ENCODE data around the gene TRPM3.

DNA sequence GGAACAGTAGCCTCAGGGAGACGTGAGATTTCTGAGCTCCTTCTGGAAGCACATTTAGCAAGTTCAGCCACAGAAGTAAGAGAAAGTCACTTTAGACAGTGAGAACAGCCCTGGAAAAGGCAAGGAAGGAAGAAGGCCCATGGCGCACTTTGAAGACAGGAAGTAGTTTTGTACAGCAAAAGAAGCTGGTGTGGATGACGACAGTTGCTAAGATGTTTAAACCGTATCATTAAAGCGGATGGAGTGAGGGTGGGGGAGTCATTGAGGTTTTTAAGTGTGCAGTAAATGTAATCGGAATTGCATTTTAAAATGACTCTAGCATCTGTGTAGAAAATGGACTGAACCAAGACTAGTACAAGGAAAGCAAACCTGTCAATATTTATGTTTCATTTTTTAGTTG, 15.3 kb upstream of the TRPM3 start:
- TF ChIP-seq, protein P1, sequence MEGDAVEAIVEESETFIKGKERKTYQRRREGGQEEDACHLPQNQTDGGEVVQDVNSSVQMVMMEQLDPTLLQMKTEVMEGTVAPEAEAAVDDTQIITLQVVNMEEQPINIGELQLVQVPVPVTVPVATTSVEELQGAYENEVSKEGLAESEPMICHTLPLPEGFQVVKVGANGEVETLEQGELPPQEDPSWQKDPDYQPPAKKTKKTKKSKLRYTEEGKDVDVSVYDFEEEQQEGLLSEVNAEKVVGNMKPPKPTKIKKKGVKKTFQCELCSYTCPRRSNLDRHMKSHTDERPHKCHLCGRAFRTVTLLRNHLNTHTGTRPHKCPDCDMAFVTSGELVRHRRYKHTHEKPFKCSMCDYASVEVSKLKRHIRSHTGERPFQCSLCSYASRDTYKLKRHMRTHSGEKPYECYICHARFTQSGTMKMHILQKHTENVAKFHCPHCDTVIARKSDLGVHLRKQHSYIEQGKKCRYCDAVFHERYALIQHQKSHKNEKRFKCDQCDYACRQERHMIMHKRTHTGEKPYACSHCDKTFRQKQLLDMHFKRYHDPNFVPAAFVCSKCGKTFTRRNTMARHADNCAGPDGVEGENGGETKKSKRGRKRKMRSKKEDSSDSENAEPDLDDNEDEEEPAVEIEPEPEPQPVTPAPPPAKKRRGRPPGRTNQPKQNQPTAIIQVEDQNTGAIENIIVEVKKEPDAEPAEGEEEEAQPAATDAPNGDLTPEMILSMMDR (conservative IDR thresholded peaks at IDR 0.05), result no peak
- TF ChIP-seq EZH2 (IDR thresholded peaks at IDR 0.05; ENCODE audit: low read depth), result no peak
